ENCODE data around the gene DEFB129.

- no peak for TF ChIP-seq POLR2A (IDR thresholded peaks at IDR 0.05; ENCODE audit: low read length)
- TF ChIP-seq GATA1 (IDR thresholded peaks at IDR 0.05; ENCODE audit: low read depth, low read length), result no peak
Observed at GRCh38 chr20:273884-274283, 46.8 kb downstream of the DEFB129 start.
